Ovary (tissue), 3 donors: ENCODE data around the gene IGLON5.

ENCODE experiments used
- POLR2A ChIP-seq: fragments of 450-650 bp; IDR thresholded peaks from one replicate; pipeline ENCODE4 v1.6.1; 2017; ENCODE audit warnings: antibody characterized with exemption, mild to moderate bottlenecking, moderate library complexity
- TF ChIP-seq, protein P1 (sequence below), 3 donors: fragments of 450-650 bp in 2 of 3; fragments of 200-600 bp in 1 of 3; IDR thresholded peaks; one replicate each; pipeline versions ENCODE4 v1.5.1 to v1.8.0; 2016 to 2022; ENCODE audit warnings: antibody characterized with exemption in 3 of 3, mild to moderate bottlenecking in 1 of 3
- donor health status: DM: no; HTN: no; CAD: no.

- TF ChIP-seq, protein P1, sequence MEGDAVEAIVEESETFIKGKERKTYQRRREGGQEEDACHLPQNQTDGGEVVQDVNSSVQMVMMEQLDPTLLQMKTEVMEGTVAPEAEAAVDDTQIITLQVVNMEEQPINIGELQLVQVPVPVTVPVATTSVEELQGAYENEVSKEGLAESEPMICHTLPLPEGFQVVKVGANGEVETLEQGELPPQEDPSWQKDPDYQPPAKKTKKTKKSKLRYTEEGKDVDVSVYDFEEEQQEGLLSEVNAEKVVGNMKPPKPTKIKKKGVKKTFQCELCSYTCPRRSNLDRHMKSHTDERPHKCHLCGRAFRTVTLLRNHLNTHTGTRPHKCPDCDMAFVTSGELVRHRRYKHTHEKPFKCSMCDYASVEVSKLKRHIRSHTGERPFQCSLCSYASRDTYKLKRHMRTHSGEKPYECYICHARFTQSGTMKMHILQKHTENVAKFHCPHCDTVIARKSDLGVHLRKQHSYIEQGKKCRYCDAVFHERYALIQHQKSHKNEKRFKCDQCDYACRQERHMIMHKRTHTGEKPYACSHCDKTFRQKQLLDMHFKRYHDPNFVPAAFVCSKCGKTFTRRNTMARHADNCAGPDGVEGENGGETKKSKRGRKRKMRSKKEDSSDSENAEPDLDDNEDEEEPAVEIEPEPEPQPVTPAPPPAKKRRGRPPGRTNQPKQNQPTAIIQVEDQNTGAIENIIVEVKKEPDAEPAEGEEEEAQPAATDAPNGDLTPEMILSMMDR (IDR thresholded peaks at IDR 0.05), result no peak
- TF ChIP-seq POLR2A, result no peak
Measured at GRCh38 chr19:51365211-51365964, 53.9 kb downstream of the IGLON5 start.
